ENCODE measurements around the gene STMND1.

The STMND1 gene

GRCh38 chr6:17099401-17100059 is 2.3 kb upstream of the STMND1 start:
- DNase-seq: no peak

GRCh38 chr6:17100806-17101205 is 1.0 kb upstream of the STMND1 start:
- no peak for DNase-seq

DNA sequence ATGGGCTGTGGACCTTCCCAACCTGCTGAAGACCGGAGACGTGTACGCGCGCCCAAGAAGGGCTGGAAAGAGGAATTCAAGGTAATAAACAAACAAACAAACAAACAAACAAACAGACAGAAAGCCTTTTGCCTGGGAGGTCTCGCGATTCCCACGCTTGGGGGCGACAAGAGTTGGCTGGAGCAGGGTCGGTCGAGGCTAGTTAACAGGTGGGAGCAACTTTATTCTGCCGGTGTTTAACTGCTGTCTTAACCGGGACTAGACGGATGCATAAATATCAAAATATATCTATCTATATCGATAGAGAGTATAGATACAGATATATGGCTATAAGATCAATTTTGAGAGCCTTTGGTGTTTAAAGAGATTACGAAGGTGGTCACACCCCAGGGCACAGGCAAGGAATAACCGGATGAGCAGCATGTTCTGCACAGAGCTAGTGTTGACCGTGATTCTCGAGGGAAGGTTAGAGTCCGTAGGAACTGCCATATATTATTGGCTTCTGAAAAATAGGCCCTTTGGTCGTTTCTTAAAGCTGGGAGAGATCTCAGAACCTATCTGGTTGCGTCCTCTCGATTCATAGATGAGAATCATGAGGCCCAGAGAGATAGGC is 514 bp downstream of the STMND1 start:
- DNase-seq: no peak

DNA sequence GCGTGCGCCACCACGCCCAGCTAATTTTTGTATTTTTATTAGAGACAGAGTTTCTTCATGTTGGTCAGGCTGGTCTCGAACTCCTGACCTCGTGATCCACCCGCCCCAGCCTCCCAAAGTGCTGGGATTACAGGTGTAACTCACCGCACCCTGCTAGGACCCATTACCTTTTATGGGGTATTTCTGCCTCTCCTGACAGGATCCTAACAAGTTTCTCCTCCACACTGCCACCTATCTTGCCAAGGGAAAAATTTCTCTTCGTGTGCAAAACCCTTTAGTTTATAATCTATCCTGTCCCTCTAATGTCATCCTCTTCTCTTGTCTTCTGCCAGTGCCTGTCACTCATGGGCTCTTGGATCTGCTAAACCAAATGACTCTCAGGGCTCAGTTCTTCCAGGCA is 1.9 kb downstream of the STMND1 start:
- no peak for DNase-seq

- no peak for DNase-seq
Observed at GRCh38 chr6:17107863-17108262, 6.0 kb downstream of the STMND1 start.

DNA sequence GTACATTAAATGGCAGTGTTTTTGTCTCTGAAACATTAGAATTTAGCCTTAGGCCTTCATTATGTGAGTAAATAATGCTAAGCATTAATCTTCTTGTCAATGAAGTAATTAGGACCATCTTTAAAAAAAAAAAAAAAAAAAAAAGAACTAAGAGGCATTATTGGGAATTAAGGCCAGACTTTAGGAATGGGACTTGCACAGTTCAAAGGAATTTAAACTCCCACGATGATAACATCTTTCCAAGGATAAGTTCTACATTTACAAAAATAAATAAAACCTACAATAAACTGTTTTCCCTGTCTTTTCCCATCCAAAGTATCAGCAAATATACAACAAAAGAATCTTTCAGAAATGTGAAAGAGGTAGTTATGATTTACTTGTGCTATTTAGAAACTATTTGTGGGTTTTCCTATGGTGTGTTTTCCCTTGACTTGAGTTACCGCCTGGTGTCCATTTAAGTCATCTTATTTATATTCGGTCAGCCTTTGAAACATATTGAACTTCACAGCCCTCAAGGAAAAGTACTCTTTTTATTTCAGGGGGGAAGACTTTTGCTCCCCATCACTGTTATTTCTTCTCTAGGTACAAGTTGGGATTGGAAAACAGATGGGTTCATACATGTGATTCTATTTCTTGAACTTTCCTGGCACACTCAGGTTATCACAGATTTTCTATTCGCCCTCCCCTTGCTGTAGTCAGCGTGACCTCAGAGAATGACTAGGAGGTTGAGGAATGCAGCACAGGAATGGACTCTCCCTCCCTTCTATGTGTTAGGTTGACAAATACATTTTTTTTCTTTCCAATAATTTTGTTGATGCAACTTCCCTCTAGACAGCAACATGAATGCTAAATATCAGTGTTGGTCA is 13.6 kb downstream of the STMND1 start:
- DNase-seq: no peak

GRCh38 chr6:17116117-17116440 is 14.2 kb downstream of the STMND1 start:
- DNase-seq: no peak

DNA sequence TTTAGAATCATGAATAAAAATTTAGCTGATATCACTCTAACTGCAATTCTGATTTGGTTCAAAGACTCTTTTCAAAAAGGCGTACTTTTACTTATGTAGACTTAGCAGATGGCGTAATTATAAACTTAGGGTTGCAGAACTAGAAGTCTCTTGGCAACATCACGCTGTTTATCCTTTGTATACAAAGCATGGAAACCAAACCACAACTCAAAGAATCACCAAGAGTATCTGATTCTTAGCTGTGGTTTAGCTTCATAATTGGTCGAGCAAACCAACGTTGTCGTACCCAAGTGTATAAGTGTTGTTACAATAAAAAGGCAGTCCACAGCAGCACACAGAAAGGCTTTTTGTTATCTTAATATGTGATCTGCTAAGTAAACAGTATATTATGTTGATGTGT is 18.2 kb downstream of the STMND1 start:
- no peak for DNase-seq

DNA sequence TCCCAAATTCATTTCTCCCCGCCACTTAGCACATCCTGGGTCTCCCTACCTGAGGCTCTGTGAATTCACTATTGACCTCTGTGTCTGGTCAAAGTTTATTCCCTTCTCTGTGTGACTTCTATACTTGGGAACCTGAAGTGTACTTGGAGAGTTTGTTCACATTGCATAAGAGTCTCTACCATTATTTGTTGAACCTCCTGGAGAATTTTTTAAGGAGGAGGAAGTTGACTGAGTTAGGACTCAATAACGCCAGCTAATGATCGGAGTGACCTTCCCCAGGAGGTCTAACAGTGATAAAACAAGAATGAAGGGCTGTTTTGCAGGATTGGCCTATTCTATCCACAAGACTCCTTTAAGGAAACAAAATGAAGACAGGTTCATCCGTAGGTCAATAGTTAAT is 23.6 kb downstream of the STMND1 start:
- no peak for DNase-seq

- no peak for DNase-seq
Observed at GRCh38 chr6:17130786-17131185, 28.9 kb downstream of the STMND1 start.

GRCh38 chr6:17132967-17133366 is 31.1 kb downstream of the STMND1 start:
- no peak for DNase-seq

DNA sequence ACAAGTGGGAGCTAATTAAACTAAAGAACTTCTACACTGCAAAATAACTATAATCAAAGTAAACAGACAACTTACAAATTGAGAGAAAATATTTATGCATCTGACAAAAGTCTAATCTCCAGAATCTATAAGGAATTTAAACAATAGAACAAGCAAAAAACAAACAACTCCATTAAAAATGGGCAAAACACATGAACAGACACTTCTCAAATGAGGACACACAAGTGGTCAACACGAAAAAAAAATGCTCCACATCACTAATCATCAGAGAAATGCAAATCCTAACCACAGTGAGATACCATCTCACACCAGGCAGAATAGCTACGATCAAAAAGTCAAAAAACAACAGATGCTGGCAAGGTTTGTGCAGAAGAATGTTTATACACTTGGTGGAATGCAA is 36.2 kb downstream of the STMND1 start:
- no peak for DNase-seq

GRCh38 chr6:17144016-17144415 is 42.2 kb downstream of the STMND1 start:
- no peak for DNase-seq

DNA sequence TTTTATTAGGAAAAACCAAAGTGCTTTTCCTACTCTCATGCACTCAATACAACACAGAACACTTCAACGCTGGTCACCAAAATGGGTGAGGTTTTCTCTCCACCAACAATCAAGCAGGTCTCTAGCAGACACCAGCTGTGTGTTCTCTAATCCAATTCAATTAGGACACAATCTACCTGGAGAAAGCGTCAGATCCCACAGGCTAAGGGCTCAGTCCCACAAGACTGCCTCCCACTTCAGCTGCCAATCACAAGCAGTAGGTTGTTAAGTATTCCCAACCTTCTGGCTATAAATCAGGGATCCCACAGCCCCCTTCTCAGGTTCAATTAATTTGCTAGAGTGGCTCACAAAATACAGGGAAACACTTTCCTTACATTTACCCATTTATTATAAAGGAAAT is 47.7 kb downstream of the STMND1 start:
- DNase-seq: no peak

- no peak for DNase-seq
Observed at GRCh38 chr6:17150096-17150495, 48.2 kb downstream of the STMND1 start.

DNA sequence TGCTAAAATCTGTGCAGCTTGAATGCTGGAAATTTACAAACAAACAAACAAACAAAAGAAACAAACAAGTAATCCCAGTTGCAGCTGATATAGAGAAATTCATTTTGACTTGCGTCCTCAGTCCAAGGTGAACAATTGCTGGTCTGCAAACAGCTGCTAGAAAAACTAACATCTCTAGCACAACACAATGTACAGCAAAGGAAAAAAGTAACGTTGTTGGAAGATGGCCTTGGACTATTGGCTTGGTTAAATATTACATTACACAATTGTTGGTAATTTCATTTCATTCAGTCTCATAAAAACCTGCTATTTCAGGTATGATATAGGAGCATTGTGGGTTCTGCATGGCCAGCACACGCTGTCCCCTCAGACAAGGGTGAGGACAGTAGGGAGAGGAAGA is 50.0 kb downstream of the STMND1 start:
- no peak for DNase-seq

GRCh38 chr6:17152703-17153102 is 50.9 kb downstream of the STMND1 start:
- DNase-seq: no peak

DNA sequence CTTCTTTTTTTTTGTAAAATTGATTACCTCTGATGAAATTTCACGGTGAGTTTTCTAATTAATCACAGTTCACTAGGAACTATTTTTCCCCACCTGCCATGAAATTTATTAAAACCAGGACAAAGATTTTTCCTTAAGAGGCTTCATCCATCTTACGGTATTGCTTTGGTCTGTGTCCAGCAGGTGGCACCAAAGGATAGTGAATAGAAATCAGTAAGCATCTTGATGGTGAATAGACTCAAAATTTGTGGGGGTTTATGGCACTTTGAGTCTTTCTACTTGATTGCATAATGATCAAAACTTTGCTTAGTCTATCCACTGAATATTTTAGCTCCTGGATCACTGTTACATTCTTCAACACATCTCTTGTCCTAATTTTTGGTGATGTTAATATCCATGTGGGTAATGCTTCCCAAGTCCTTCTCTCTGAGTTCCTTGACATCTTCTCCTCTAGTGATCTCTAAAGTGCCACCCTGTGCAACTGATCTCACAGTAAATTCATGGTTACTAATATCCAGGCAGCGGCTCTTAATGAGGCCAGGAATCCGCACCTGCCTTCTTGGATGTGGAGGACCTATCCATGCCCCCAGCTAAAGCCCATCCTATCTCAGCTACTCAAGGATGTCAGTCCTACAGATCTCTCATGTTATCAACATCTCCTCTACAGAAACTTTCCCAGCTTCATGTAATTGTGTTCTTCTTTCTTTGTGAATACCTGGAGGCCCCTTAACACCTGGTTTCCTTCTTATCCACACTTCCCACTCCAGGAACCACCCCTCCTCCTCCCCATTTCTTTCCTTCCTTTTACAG is 54.5 kb downstream of the STMND1 start:
- DNase-seq: no peak

DNA sequence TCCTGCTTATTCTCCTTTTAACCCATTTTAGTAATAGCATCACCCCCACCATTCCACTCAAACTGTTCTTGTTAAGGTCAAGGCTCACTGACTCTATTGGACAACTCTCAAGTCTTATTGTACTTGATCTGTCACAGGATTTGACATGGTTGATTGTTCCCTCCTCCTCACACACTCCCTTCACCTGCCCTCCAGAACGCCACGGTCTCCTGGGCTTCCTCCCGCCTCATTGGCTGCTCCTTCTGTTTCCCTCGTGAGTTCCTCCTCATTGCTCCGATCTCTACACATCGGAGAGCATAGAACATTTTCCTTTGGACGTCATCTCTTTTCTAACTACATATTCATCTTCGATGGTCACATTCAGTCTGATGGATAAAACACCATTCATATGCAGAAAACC is 55.1 kb downstream of the STMND1 start:
- no peak for DNase-seq

DNA sequence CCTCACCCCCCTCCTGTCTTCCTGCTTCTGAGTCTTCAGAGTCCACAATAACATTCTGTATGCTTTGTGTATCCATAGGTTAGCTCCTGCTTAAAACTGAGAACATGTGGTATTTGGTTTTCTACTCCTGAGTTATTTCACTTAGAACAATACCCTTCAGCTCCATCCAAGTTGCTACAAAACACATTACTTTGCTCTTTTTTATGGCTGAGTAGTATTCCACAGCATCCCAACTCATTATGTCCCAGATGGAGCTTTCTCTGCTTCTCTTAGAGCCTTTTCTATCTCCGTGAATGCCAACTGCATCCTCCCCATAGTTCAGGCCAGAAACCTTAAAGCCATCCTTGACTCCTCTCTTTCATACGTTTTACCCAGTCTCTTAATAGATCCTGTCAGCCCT is 55.8 kb downstream of the STMND1 start:
- no peak for DNase-seq

DNA sequence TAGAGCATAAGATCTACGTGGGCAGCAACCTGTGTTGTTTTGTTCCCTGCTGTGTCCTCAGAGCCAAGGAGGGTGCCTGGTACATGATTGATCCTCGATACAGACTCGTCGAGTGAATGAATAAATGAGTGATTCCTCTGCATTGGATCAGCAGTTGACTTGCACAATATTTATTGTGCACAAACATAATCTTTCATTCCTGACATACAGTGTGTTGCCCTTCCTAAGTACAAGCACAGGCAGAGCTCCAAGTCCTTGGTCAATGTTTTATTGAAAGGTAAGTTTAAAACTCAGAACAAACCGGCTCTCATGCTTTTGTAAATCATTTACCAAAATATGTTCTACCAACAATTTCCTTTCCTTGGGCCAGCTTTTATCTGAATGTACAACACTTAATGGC is 57.4 kb downstream of the STMND1 start:
- no peak for DNase-seq

- no peak for DNase-seq
Observed at GRCh38 chr6:17161076-17161475, 59.2 kb downstream of the STMND1 start.

GRCh38 chr6:17165383-17165782 is 63.5 kb downstream of the STMND1 start:
- no peak for DNase-seq
